Activated CD4-positive, CD25-positive, alpha-beta regulatory T cell (primary cell): ENCODE measurements around the gene SFR1.

Source experiments
- DNase-seq, 4 experiments: peaks; one replicate each; lab custom pipeline; 2025; lab: John Stamatoyannopoulos, UW

SFR1 gene

GRCh38 chr10:104121485-104122224 lies at the start of gene SFR1:
SFR1 (plus strand) TSS chr10:104122171; CDS start chr10:104122184, 13 bp downstream.
- DNase-seq: peak; percentile 95 to 99 (median 98)

GRCh38 chr10:104072786-104073185 lies 49.2 kb upstream of the SFR1 start:
- DNase-seq: no peak

- DNase-seq: no peak
Observed at GRCh38 chr10:104074505-104074904, 47.5 kb upstream of the SFR1 start.

- no peak for DNase-seq
Observed at GRCh38 chr10:104076743-104077160, 45.2 kb upstream of the SFR1 start.

- no peak for DNase-seq
Observed at GRCh38 chr10:104077247-104077646, 44.7 kb upstream of the SFR1 start.

- no peak for DNase-seq
Observed at GRCh38 chr10:104077663-104078151, 44.3 kb upstream of the SFR1 start.

GRCh38 chr10:104080762-104081161 lies 41.2 kb upstream of the SFR1 start:
- DNase-seq: no peak

GRCh38 chr10:104081998-104082397 lies 40.0 kb upstream of the SFR1 start:
- DNase-seq: no peak

- DNase-seq: no peak
Observed at GRCh38 chr10:104084482-104085142, 37.4 kb upstream of the SFR1 start.

GRCh38 chr10:104085801-104086400 lies 36.1 kb upstream of the SFR1 start, which contains the start of gene COL17A1:
COL17A1 (minus strand) TSS chr10:104085880; CDS start chr10:104080673, 5,207 bp downstream.
- no peak for DNase-seq

GRCh38 chr10:104088239-104088638 lies 33.7 kb upstream of the SFR1 start:
- DNase-seq: no peak

- DNase-seq: no peak
Observed at GRCh38 chr10:104089621-104090020, 32.4 kb upstream of the SFR1 start.

- DNase-seq: no peak
Observed at GRCh38 chr10:104090611-104091010, 31.4 kb upstream of the SFR1 start.

- DNase-seq: no peak
Observed at GRCh38 chr10:104092749-104093148, 29.2 kb upstream of the SFR1 start.

GRCh38 chr10:104096692-104097091 lies 25.3 kb upstream of the SFR1 start:
- DNase-seq: no peak

GRCh38 chr10:104098358-104098925 lies 23.5 kb upstream of the SFR1 start:
- DNase-seq: no peak

GRCh38 chr10:104099269-104099668 lies 22.7 kb upstream of the SFR1 start:
- DNase-seq: no peak

- no peak for DNase-seq
Observed at GRCh38 chr10:104099941-104100340, 22.0 kb upstream of the SFR1 start.

GRCh38 chr10:104100795-104101194 lies 21.2 kb upstream of the SFR1 start:
- DNase-seq: no peak

GRCh38 chr10:104101902-104102301 lies 20.1 kb upstream of the SFR1 start:
- no peak for DNase-seq

- DNase-seq: no peak
Observed at GRCh38 chr10:104103956-104104355, 18.0 kb upstream of the SFR1 start.

GRCh38 chr10:104104418-104104817 lies 17.6 kb upstream of the SFR1 start:
- no peak for DNase-seq
